Kidney epithelial cell (primary cell): ENCODE measurements around the gene BPTF. TPM values are rescaled to one million over a fixed set of nuclear protein-coding genes. Genes with fewer than 3 reads are reported as not detected.

Experiments
- DNase-seq: peaks from one replicate; pipeline ENCODE4 v3.0.0-alpha.2; 2010; ENCODE audit warnings: low read depth
- H3K27me3 ChIP-seq: 2 replicates; pipeline ENCODE4 v1.6.0; 2011; ENCODE audit warnings: low read length; ENCODE audit not compliant: control insufficient read depth, insufficient read depth
- H3K36me3 ChIP-seq: 2 replicates; pipeline ENCODE4 v1.5.1; 2011; ENCODE audit warnings: low read length; ENCODE audit not compliant: control insufficient read depth, insufficient read depth
- H3K4me3 ChIP-seq: 2 replicates; pipeline ENCODE4 v1.5.1; 2011; ENCODE audit warnings: low read depth, mild to moderate bottlenecking, control low read depth, low read length
- total RNA-seq: library from RNA; depleted of rRNA; stranded (reverse); fragments of >200 nt; gene quantifications from 2 replicates; pipeline ENCODE4 v1.2.3, GENCODE V29; 2015
- TF ChIP-seq, protein P1 (sequence below): IDR thresholded peaks from 2 replicates; pipeline ENCODE4 v1.5.1; 2011; ENCODE audit warnings: mild to moderate bottlenecking, moderate library complexity, low read length, control low read depth, inconsistent platforms; ENCODE audit not compliant: insufficient read depth, poor library complexity, severe bottlenecking

The BPTF gene
- total RNA-seq, 1 donor from 2014 or later, result 41.3 TPM

GRCh38 chr17:67865438-67865837, 40.1 kb downstream of the BPTF start:
- DNase-seq, result no peak
- Histone ChIP-seq H3K4me3 (no peak overlapping the region), H3K36me3 (peaks cover 2% of the 10 kb centered on the region), H3K27me3 (no peaks in the 10 kb centered on the region)
- TF ChIP-seq, protein P1, sequence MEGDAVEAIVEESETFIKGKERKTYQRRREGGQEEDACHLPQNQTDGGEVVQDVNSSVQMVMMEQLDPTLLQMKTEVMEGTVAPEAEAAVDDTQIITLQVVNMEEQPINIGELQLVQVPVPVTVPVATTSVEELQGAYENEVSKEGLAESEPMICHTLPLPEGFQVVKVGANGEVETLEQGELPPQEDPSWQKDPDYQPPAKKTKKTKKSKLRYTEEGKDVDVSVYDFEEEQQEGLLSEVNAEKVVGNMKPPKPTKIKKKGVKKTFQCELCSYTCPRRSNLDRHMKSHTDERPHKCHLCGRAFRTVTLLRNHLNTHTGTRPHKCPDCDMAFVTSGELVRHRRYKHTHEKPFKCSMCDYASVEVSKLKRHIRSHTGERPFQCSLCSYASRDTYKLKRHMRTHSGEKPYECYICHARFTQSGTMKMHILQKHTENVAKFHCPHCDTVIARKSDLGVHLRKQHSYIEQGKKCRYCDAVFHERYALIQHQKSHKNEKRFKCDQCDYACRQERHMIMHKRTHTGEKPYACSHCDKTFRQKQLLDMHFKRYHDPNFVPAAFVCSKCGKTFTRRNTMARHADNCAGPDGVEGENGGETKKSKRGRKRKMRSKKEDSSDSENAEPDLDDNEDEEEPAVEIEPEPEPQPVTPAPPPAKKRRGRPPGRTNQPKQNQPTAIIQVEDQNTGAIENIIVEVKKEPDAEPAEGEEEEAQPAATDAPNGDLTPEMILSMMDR, result no peak

DNA sequence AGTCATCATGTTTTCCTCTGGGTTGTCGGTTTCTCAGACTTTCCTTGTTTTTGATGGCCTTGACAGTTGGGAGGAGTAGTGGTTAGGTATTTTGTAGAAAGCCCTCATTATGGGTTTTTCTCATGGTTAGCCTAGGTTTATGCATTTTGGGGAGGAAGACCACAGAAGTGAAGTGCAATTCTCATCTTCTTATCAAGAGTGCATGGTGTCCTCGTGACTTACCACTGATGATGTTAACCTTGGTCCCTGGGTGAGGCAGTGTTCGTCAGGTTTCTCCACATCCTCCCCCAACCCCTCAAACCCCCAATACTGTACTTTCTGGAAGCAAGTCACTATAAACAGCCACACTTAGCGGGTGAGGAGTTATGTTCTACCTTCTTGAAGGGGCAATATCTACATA, 42.3 kb downstream of the BPTF start:
- Histone ChIP-seq H3K27me3 (no peaks in the 10 kb centered on the region), H3K36me3 (peaks cover 2% of the 10 kb centered on the region), H3K4me3 (no peak overlapping the region)
- DNase-seq, result no peak
- TF ChIP-seq, protein P1, result no peak

DNA sequence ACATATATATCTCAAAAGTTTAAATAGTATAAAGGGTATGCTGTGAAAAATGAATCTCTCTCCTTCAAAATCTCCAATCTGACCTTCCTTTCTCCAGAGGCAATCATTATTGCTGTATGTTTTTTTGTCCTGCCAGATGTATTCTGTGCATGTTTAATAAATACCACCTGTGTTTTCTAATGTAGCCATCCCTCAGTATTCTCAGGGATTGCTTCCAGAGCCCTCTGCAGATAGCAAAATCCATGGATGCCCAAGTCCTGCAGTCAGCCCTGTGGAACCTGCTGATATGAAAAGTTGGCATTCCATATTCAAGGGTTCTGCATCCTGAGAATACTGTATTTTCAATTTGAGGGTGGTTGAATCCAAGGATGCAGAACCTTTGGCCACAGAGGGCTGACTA, 42.9 kb downstream of the BPTF start:
- TF ChIP-seq, protein P1, result no peak
- H3K27me3 ChIP-seq, result no peaks in the 10 kb centered on the region
- H3K36me3 ChIP-seq, result peaks cover 2% of the 10 kb centered on the region

GRCh38 chr17:67879662-67880061, 54.4 kb downstream of the BPTF start:
- H3K27me3 ChIP-seq, result no peaks in the 10 kb centered on the region
- TF ChIP-seq, protein P1, result no peak
- no peak for DNase-seq
- no peak overlapping the region for H3K4me3 ChIP-seq
- H3K36me3 ChIP-seq, result no peaks in the 10 kb centered on the region

More for the DNA sequence above, 42.9 kb downstream of the BPTF start:
- no peak overlapping the region for H3K4me3 ChIP-seq
- no peak for DNase-seq

- TF ChIP-seq, protein P1, result no peak
- H3K27me3 ChIP-seq, result no peaks in the 10 kb centered on the region
- H3K4me3 ChIP-seq, result no peak overlapping the region
- DNase-seq, result no peak
- no peaks in the 10 kb centered on the region for H3K36me3 ChIP-seq
Observed at GRCh38 chr17:67881083-67881482, 55.8 kb downstream of the BPTF start.

DNA sequence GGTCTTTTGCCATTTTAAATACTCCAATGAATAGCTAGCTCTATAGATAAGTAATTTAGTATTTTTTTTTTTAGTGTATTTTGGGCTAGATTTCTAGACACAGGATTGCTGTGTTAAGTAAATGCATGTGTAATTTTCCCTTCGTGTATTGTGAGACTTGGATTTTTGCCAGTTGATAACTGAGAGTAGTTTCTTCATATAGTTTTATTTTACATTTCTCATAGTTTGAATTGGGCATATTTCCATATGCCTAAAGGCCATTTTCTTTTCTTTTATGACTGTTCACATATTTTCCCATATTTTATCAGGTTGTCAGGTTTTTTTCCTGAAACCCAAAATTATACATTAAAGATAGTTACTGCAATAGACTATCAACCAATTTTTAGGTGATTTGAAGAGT, 59.4 kb downstream of the BPTF start:
- TF ChIP-seq, protein P1, result no peak
- no peaks in the 10 kb centered on the region for H3K36me3 ChIP-seq
- H3K4me3 ChIP-seq, result no peak overlapping the region
- H3K27me3 ChIP-seq, result no peaks in the 10 kb centered on the region
- no peak for DNase-seq
